ENCODE measurements around the gene CSMD2. TPM values are rescaled to one million over a fixed set of nuclear protein-coding genes. Genes with fewer than 3 reads are reported as not detected.

Gene CSMD2
- total and polyA plus RNA-seq, 7 donors = 0.02 to 0.32 (median 0.10) TPM

GRCh38 chr1:33921281-33921680 is 243.7 kb downstream of the CSMD2 start:
- no peak for TF ChIP-seq CTCF (IDR thresholded peaks at IDR 0.05)
- ATAC-seq = no peak
- H3K4me3 ChIP-seq = no peak overlapping the region
- no peak for DNase-seq
- intact Hi-C loops (cut with DNase I) = no loop called here
- H3K4me1 ChIP-seq = no peaks in the 10 kb centered on the region
- WGBS, 3 donors = 66 to 71% (median 70%) methylated on average over 5 of the region's 5 CpGs
- H3K9me3 ChIP-seq = peaks cover 4% of the 10 kb centered on the region
- H3K27me3 ChIP-seq (ENCODE audit: insufficient read depth in 3 of 3, low read length in 2 of 3) = peaks cover 0 to 1% (median 0%) of the 10 kb centered on the region in 3 donors
- no peaks in the 10 kb centered on the region for H3K36me3 ChIP-seq (ENCODE audit: insufficient read depth in 1 of 2, low read depth in 1 of 2)
- H3K27ac ChIP-seq = no peak overlapping the region

GRCh38 chr1:33918368-33918767 is 246.7 kb downstream of the CSMD2 start:
- peaks cover 0 to 1% (median under 1%) of the 10 kb centered on the region in 3 donors for H3K27me3 ChIP-seq (ENCODE audit: insufficient read depth in 3 of 3, low read length in 2 of 3)
- no peak for ATAC-seq
- no peaks in the 10 kb centered on the region for H3K9me3 ChIP-seq
- H3K36me3 ChIP-seq (ENCODE audit: insufficient read depth in 1 of 2, low read depth in 1 of 2) = no peaks in the 10 kb centered on the region
- intact Hi-C loops (cut with DNase I) = no loop called here
- H3K27ac ChIP-seq = no peak overlapping the region
- H3K4me3 ChIP-seq = no peak overlapping the region
- no peak for DNase-seq
- H3K4me1 ChIP-seq = no peaks in the 10 kb centered on the region
- no peak for TF ChIP-seq CTCF (IDR thresholded peaks at IDR 0.05)
- WGBS, 3 donors = 44 to 74% (median 52%) methylated on average over 1 of the region's 1 CpG

- no peak for TF ChIP-seq CTCF (IDR thresholded peaks at IDR 0.05)
Measured at GRCh38 chr1:33916786-33917185, 248.2 kb downstream of the CSMD2 start.

GRCh38 chr1:33914531-33914930 is 250.5 kb downstream of the CSMD2 start:
- ATAC-seq = no peak
- H3K4me3 ChIP-seq = no peak overlapping the region
- WGBS, 3 donors = 62 to 68% (median 63%) methylated on average over 2 of the region's 2 CpGs

More at GRCh38 chr1:33916786-33917185, 248.2 kb downstream of the CSMD2 start:
- peaks cover 0 to 3% (median 1%) of the 10 kb centered on the region in 3 donors for H3K27me3 ChIP-seq (ENCODE audit: insufficient read depth in 3 of 3, low read length in 2 of 3)
- H3K4me3 ChIP-seq = no peak overlapping the region
- no peak overlapping the region for H3K27ac ChIP-seq
- ATAC-seq (no peak), DNase-seq (no peak)
- WGBS, 3 donors = 86 to 89% (median 89%) methylated on average over 11 of the region's 11 CpGs
- H3K36me3 ChIP-seq (ENCODE audit: insufficient read depth in 1 of 2, low read depth in 1 of 2) = no peaks in the 10 kb centered on the region
- no peaks in the 10 kb centered on the region for H3K9me3 ChIP-seq
- intact Hi-C loops (cut with DNase I) = no loop called here
- no peaks in the 10 kb centered on the region for H3K4me1 ChIP-seq

More at GRCh38 chr1:33914531-33914930, 250.5 kb downstream of the CSMD2 start:
- H3K9me3 ChIP-seq = no peaks in the 10 kb centered on the region
- no peak for DNase-seq
- H3K4me1 ChIP-seq = no peaks in the 10 kb centered on the region
- no peak for TF ChIP-seq CTCF (IDR thresholded peaks at IDR 0.05)
- intact Hi-C loops (cut with DNase I) = no loop called here
- no peak overlapping the region for H3K27ac ChIP-seq
- peaks cover 0 to 3% (median 1%) of the 10 kb centered on the region in 3 donors for H3K27me3 ChIP-seq (ENCODE audit: insufficient read depth in 3 of 3, low read length in 2 of 3)
- H3K36me3 ChIP-seq (ENCODE audit: insufficient read depth in 1 of 2, low read depth in 1 of 2) = no peaks in the 10 kb centered on the region

Measured in psoas muscle (tissue), 8 donors.